NB4 (cell line): Measurements from ENCODE around the gene IFT20.

Source experiments
- DNase-seq: peaks from one replicate; pipeline ENCODE4 v3.0.0; 2010; ENCODE audit warnings: low read depth
- H3K4me3 ChIP-seq: one replicate; pipeline ENCODE4 v1.5.1; 2011; ENCODE audit warnings: mild to moderate bottlenecking, low read depth, low read length, moderate library complexity
- MYC ChIP-seq: IDR thresholded peaks from 2 replicates; pipeline ENCODE4 v1.6.1; 2011; ENCODE audit warnings: low read depth, low read length
- POLR2A ChIP-seq: IDR thresholded peaks from 2 replicates; pipeline ENCODE4 v1.6.1; 2011; ENCODE audit warnings: mild to moderate bottlenecking; ENCODE audit not compliant: insufficient read length; ENCODE audit errors: extremely low read depth
- TF ChIP-seq, protein P1 (sequence below): IDR thresholded peaks from one replicate; pipeline ENCODE4 v1.5.1; 2012; ENCODE audit warnings: low read depth, low read length
- TF ChIP-seq, protein P2 (sequence below): IDR thresholded peaks from 2 replicates; pipeline ENCODE4 v1.6.1; 2011; ENCODE audit warnings: low read depth, low read length

The IFT20 gene

GRCh38 chr17:28369684-28370034, 34.4 kb upstream of the IFT20 start:
- no peak overlapping the region for H3K4me3 ChIP-seq
- no peak for DNase-seq
- TF ChIP-seq MYC: no peak
- no peak for TF ChIP-seq POLR2A
- TF ChIP-seq, protein P1, sequence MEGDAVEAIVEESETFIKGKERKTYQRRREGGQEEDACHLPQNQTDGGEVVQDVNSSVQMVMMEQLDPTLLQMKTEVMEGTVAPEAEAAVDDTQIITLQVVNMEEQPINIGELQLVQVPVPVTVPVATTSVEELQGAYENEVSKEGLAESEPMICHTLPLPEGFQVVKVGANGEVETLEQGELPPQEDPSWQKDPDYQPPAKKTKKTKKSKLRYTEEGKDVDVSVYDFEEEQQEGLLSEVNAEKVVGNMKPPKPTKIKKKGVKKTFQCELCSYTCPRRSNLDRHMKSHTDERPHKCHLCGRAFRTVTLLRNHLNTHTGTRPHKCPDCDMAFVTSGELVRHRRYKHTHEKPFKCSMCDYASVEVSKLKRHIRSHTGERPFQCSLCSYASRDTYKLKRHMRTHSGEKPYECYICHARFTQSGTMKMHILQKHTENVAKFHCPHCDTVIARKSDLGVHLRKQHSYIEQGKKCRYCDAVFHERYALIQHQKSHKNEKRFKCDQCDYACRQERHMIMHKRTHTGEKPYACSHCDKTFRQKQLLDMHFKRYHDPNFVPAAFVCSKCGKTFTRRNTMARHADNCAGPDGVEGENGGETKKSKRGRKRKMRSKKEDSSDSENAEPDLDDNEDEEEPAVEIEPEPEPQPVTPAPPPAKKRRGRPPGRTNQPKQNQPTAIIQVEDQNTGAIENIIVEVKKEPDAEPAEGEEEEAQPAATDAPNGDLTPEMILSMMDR: no peak
- TF ChIP-seq, protein P2, sequence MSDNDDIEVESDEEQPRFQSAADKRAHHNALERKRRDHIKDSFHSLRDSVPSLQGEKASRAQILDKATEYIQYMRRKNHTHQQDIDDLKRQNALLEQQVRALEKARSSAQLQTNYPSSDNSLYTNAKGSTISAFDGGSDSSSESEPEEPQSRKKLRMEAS: no peak

DNA sequence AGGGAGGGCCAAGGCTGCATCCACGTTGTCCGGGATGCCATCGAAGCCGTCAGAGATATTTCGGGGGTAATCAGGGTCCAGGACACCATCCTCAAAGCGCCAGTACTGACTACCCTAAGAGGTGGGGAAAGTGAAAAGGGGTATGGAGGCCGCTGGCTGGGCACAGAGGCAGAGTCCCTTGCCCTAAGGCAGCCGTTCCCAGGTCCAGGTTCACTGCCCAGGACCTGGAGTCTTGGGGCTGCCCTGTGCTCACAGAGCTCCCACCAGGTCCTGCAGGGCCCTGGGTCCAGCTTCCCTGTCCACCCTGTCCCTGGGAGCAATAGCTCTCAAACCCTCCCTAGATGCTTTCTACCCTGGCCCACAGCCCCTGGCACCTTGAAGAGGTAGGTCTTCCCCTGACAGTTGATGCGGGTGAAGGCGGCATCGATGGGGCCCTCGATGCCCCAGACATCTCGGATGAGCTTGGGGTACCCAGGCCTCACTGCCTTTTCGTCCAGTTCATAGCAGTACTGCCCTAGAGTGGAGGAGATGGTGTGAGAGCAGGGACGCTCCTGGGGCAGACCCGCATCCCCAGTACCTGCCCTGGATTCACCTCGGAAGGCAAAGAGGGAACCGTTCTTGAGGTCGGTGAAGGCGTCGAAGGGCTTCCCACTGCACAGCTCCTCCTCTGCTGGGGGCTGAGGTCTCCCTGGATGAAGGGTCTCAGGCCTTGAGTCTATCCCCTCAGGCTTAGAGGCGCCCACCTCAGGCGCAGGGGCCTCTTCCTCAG, 33.8 kb upstream of the IFT20 start:
- TF ChIP-seq POLR2A: no peak
- TF ChIP-seq MYC: no peak
- TF ChIP-seq, protein P2: no peak
- TF ChIP-seq, protein P1: no peak
- H3K4me3 ChIP-seq: no peak overlapping the region

GRCh38 chr17:28368306-28368831, 33.1 kb upstream of the IFT20 start:
- no peak overlapping the region for H3K4me3 ChIP-seq
- no peak for DNase-seq
- TF ChIP-seq, protein P1: no peak
- TF ChIP-seq, protein P2: no peak
- no peak for TF ChIP-seq MYC
- TF ChIP-seq POLR2A: no peak

More for the DNA sequence above, 33.8 kb upstream of the IFT20 start:
- no peak for DNase-seq

- H3K4me3 ChIP-seq: no peak overlapping the region
- no peak for DNase-seq
- TF ChIP-seq POLR2A: no peak
- TF ChIP-seq, protein P1: no peak
- TF ChIP-seq, protein P2: no peak
- no peak for TF ChIP-seq MYC
These were observed 32.5 kb upstream of the IFT20 start for GRCh38 chr17:28367641-28368305.

- peak; percentile 28 for DNase-seq
- no peak overlapping the region for H3K4me3 ChIP-seq
- TF ChIP-seq POLR2A (no peak), MYC (no peak)
- TF ChIP-seq, protein P1: no peak
- TF ChIP-seq, protein P2: no peak
These were observed 31.3 kb upstream of the IFT20 start for GRCh38 chr17:28366605-28367004.
